ENCODE data around the gene WDR18. TPM values are rescaled to one million over a fixed set of nuclear protein-coding genes. Genes with fewer than 3 reads are reported as not detected.

WDR18 gene
- total RNA-seq, 1 donor from 2014 or later, result 78.7 TPM

DNA sequence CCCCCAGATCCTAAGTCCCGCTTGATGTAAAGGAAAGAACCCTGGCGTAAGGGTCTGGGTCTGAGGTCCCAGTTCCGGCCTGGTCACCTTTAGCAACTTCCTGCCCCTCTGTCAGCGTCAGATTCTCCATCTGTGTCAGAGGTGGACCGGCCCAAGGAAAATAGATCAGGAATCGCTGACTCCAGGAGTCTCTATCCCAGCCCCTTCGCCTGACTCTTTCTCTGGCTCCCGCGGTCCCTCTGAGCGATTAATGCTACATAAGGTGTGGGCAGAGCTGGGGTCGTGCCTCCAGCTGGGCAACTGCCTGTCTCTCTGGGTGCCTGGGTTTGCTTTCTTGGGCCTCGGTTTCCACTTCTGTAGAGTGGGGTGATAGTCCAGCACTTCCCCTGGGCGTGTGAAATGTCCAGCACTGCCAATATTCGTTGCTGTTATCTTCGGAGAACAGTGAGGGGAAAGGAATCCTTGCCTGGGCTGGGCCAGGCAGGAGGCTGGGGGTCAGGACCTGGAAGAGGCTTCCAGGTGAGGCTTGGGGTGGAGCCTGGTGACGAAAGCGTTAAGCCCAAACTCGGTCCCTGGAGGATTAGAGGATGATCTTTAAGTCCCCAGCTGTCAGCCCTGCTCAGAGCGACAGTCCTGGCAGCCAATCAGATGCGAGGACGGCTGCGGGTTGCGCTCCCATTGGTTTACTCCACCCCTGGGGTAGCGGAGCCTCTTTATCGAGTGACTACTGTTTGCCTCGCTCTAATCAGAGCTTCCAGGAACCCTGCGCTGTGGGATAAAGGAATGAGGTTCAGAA lies 56.5 kb downstream of the WDR18 start:
- DNase-seq (ENCODE audit: extremely low read depth, low read depth, low spot score), result peak; percentile 50

DNA sequence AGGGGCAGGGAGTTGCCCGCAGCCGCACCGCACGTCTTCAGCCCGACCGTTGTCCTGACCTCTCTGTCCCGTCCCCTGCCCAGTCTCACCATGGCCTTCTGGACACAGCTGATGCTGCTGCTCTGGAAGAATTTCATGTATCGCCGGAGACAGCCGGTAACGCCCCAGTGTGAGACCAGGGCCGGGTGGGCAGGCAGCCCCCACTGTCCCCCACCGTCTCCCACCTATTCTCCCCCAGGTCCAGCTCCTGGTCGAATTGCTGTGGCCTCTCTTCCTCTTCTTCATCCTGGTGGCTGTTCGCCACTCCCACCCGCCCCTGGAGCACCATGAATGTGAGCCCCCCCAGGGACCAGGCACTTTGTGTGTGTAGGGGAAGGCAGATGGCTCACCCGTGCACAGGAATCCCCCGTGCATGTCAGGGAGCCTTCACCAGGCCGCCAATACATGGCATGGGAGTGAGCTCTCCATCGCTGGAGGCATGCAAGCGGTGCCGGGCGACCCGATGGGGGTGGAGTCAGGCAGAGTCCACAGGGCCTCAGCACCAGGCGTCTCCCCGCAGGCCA lies 57.2 kb downstream of the WDR18 start:
- no peak for DNase-seq (ENCODE audit: extremely low read depth, low read depth, low spot score)

GRCh38 chr19:1041835-1042685 lies 57.9 kb downstream of the WDR18 start:
- no peak for DNase-seq (ENCODE audit: extremely low read depth, low read depth, low spot score)

DNA sequence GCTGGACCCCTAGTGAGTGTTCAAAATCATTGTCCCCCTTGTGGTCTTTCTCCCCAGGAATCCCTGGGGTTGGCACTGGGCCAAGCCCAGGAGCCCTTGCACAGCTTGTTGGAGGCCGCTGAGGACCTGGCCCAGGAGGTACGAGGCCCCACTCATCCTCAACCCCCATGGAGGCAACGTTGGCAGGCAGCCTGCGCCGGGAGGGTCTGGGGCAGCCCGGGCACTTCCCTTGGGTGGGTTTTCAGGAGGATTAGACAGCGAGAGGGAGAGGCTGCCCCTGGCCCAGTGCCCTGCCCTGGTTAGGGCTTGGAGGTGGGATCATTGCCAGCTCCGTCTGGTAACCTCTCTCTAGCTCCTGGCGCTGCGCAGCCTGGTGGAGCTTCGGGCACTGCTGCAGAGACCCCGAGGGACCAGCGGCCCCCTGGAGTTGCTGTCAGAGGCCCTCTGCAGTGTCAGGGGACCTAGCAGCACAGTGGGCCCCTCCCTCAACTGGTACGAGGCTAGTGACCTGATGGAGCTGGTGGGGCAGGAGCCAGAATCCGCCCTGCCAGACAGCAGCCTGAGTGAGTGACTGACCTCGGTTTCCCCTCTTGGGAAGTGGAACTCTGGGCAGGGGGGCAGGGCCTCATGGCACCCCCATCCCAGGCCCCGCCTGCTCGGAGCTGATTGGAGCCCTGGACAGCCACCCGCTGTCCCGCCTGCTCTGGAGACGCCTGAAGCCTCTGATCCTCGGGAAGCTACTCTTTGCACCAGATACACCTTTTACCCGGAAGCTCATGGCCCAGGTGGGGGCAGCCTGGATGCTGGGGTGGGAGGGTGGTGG lies 58.8 kb downstream of the WDR18 start:
- no peak for DNase-seq (ENCODE audit: extremely low read depth, low read depth, low spot score)

Other genes with a start within 250 kb of the WDR18 start
- gene MISP, start 233.2 kb upstream of the WDR18 start, total RNA-seq, result 0.18 and 1.0 TPM in 2 replicates
- gene PTBP1, start 186.9 kb upstream of the WDR18 start, total RNA-seq, result 252 and 331 TPM in 2 replicates
- 2.3 and 7.5 TPM in 2 replicates for gene PLPPR3, start 162.4 kb upstream of the WDR18 start, total RNA-seq
- not detected in 2 replicates for gene AZU1, start 156.5 kb upstream of the WDR18 start, total RNA-seq
- not detected in 2 replicates for gene PRTN3, start 143.3 kb upstream of the WDR18 start, total RNA-seq
- not detected in 2 replicates for gene ELANE, start 132.0 kb upstream of the WDR18 start, total RNA-seq
- 0.24 and 1.2 TPM in 2 replicates for gene CFD, start 124.7 kb upstream of the WDR18 start, total RNA-seq
- gene MED16, start 91.2 kb upstream of the WDR18 start, total RNA-seq, result 48.2 and 57.1 TPM in 2 replicates
- gene RNU6-9, start 90.9 kb upstream of the WDR18 start, total RNA-seq, result not detected in 2 replicates
- 63.2 and 75.7 TPM in 2 replicates for gene R3HDM4, start 71.1 kb upstream of the WDR18 start, total RNA-seq
- 0.12 TPM in 1 of 2 replicates, not detected in the other for gene KISS1R, start 67.0 kb upstream of the WDR18 start, total RNA-seq
- gene ARID3A, start 58.3 kb upstream of the WDR18 start, total RNA-seq, result 14.2 and 14.7 TPM in 2 replicates
- 8.3 and 12.4 TPM in 2 replicates for gene GRIN3B, start 16.1 kb downstream of the WDR18 start, total RNA-seq
- 167 and 260 TPM in 2 replicates for gene TMEM259, start 36.8 kb downstream of the WDR18 start, total RNA-seq
- not detected in 2 replicates for gene RNU6-2, start 37.2 kb downstream of the WDR18 start, total RNA-seq
- 271 and 285 TPM in 2 replicates for gene CNN2, start 42.3 kb downstream of the WDR18 start, total RNA-seq
- gene ABCA7, start 55.8 kb downstream of the WDR18 start, total RNA-seq, result 11.8 and 13.3 TPM in 2 replicates
- 23.0 and 27.0 TPM in 2 replicates for gene ARHGAP45, start 82.8 kb downstream of the WDR18 start, total RNA-seq
- 329 and 336 TPM in 2 replicates for gene POLR2E, start 111.0 kb downstream of the WDR18 start, total RNA-seq
- gene GPX4, start 119.6 kb downstream of the WDR18 start, total RNA-seq, result 752 and 944 TPM in 2 replicates
- 53.8 and 76.3 TPM in 2 replicates for gene SBNO2, start 189.9 kb downstream of the WDR18 start, total RNA-seq
- 61.8 and 77.7 TPM in 2 replicates for gene STK11, start 221.4 kb downstream of the WDR18 start, total RNA-seq